ENCODE data around the gene FCGR3A.

DNA sequence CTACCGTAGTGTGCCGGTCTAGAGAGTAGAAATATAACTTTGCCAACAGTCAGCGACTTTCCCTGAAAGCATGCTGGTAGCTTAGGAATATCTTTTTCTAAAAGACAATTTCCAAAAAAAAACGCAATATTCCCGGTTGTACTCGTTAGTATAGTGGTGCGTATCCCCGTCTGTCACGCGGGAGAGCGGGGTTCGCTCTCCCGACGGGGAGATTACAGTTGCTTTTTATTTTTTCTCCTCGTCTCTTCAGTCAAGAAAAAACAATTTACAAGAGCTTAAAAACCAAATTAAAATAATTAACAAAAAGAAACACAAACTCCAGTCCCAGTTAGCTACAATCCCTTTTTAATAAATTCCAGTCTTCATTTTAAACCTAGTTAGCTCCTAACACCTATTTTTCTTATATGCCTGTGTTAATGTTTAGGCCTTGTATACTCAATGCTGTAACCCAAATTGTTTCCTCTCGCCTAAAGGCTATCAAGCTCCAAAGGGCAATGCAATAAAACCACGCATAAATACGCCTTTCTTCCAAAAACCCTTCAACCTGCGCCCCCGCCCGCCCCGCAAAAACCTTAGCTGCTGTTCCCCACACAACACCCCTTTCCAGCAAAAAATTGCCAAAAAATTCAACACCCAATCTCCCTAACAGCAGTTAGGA, 17.5 kb downstream of the FCGR3A start:
- TF ChIP-seq POLR2A (IDR thresholded peaks at IDR 0.05): no peak
- TF ChIP-seq, protein P1, sequence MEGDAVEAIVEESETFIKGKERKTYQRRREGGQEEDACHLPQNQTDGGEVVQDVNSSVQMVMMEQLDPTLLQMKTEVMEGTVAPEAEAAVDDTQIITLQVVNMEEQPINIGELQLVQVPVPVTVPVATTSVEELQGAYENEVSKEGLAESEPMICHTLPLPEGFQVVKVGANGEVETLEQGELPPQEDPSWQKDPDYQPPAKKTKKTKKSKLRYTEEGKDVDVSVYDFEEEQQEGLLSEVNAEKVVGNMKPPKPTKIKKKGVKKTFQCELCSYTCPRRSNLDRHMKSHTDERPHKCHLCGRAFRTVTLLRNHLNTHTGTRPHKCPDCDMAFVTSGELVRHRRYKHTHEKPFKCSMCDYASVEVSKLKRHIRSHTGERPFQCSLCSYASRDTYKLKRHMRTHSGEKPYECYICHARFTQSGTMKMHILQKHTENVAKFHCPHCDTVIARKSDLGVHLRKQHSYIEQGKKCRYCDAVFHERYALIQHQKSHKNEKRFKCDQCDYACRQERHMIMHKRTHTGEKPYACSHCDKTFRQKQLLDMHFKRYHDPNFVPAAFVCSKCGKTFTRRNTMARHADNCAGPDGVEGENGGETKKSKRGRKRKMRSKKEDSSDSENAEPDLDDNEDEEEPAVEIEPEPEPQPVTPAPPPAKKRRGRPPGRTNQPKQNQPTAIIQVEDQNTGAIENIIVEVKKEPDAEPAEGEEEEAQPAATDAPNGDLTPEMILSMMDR (IDR thresholded peaks at IDR 0.05): no peak
